Measurements from ENCODE around the gene CCDC141.

DNA sequence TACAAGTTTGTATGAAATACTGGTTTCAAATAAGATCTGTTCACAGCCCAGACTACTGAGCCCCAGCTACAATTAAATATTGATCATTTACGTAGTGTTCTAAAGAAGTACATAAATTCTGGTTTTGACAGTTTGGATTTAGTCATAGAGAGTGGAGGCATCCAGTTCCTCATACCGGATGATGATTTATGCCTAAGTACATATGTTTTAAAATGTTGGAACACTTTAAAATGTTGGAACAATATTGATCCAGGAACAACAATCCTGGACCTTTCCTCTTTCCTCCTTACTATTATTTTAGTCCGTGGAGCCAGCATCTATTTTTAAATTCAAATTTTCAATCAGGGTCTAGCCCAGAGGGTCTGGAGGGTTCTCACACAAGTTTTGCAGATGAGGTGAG, 220.0 kb downstream of the CCDC141 start:
- TF ChIP-seq REST (IDR thresholded peaks at IDR 0.05; ENCODE audit: unreplicated experiment) = no peak
- TF ChIP-seq, protein P1, sequence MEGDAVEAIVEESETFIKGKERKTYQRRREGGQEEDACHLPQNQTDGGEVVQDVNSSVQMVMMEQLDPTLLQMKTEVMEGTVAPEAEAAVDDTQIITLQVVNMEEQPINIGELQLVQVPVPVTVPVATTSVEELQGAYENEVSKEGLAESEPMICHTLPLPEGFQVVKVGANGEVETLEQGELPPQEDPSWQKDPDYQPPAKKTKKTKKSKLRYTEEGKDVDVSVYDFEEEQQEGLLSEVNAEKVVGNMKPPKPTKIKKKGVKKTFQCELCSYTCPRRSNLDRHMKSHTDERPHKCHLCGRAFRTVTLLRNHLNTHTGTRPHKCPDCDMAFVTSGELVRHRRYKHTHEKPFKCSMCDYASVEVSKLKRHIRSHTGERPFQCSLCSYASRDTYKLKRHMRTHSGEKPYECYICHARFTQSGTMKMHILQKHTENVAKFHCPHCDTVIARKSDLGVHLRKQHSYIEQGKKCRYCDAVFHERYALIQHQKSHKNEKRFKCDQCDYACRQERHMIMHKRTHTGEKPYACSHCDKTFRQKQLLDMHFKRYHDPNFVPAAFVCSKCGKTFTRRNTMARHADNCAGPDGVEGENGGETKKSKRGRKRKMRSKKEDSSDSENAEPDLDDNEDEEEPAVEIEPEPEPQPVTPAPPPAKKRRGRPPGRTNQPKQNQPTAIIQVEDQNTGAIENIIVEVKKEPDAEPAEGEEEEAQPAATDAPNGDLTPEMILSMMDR (conservative IDR thresholded peaks at IDR 0.05; ENCODE audit: low read depth in 2 of 2) = no peak
- TF ChIP-seq POLR2AphosphoS5 (IDR thresholded peaks at IDR 0.05; ENCODE audit: low read depth) = no peak
- TF ChIP-seq EZH2phosphoT487 (IDR thresholded peaks at IDR 0.05; ENCODE audit: unreplicated experiment) = no peak
- no peak for TF ChIP-seq CREB1 (CRISPR knock-in tag; IDR thresholded peaks at IDR 0.05; ENCODE audit: low read depth)
- TF ChIP-seq NANOG (IDR thresholded peaks at IDR 0.05; ENCODE audit: borderline replicate concordance) = no peak
- no peak for TF ChIP-seq EZH2 (IDR thresholded peaks at IDR 0.05; ENCODE audit: low read depth, unreplicated experiment)
- TF ChIP-seq JUNB (IDR thresholded peaks at IDR 0.05; ENCODE audit: unreplicated experiment) = no peak
- TF ChIP-seq, protein P2, sequence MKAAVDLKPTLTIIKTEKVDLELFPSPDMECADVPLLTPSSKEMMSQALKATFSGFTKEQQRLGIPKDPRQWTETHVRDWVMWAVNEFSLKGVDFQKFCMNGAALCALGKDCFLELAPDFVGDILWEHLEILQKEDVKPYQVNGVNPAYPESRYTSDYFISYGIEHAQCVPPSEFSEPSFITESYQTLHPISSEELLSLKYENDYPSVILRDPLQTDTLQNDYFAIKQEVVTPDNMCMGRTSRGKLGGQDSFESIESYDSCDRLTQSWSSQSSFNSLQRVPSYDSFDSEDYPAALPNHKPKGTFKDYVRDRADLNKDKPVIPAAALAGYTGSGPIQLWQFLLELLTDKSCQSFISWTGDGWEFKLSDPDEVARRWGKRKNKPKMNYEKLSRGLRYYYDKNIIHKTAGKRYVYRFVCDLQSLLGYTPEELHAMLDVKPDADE (IDR thresholded peaks at IDR 0.05) = no peak

Data from GM23338 (cell line).